ENCODE measurements around the gene TMEM190.

TMEM190 gene

DNA sequence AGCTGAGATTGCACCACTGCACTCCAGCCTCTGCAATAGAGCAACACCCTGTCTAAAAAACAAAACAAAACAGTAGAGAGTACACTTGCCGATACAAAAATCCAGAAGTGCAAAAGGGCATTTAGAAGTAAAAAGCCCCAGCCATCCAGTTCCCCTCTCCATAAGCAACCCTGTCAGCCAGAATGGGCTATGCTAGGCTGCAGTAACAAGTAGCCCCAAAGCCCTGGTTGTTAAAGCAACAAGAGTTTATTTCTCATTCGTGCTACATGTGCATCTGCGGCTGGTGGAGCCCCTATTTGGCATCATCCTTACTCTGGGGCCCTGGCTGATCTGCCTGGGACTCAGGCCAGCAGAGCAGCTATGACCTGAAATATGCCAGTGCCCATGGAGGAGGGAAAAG lies 47.9 kb downstream of the TMEM190 start:
- no peak for DNase-seq

DNA sequence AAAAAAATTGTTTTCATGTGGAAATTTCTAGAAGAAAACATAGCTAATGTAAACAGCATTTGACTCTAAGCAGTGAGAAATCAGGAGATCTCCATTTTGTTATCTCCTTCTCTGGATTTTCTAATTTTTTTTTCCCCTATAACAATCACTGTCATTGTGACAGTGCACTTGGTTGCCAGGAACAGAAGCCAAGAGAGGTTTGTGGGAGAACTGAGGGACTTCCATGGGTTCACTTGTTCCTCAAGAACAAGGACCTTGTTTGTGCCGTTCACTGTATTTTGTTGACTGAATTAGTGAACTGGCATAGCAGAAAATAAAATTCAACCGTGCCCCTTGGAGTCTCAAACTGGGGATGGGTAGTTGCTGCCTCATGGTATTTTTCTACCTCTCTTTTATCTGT lies 49.4 kb downstream of the TMEM190 start:
- DNase-seq = no peak

All from stimulated activated CD4-positive, alpha-beta T cell treated with anti-CD3 and anti-CD28 coated beads, Interleukin-2, amount 100 ng/mL, for 48 hours (primary cell).